ENCODE data around the gene DHRS11.

- TF ChIP-seq, protein P1, sequence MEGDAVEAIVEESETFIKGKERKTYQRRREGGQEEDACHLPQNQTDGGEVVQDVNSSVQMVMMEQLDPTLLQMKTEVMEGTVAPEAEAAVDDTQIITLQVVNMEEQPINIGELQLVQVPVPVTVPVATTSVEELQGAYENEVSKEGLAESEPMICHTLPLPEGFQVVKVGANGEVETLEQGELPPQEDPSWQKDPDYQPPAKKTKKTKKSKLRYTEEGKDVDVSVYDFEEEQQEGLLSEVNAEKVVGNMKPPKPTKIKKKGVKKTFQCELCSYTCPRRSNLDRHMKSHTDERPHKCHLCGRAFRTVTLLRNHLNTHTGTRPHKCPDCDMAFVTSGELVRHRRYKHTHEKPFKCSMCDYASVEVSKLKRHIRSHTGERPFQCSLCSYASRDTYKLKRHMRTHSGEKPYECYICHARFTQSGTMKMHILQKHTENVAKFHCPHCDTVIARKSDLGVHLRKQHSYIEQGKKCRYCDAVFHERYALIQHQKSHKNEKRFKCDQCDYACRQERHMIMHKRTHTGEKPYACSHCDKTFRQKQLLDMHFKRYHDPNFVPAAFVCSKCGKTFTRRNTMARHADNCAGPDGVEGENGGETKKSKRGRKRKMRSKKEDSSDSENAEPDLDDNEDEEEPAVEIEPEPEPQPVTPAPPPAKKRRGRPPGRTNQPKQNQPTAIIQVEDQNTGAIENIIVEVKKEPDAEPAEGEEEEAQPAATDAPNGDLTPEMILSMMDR (IDR thresholded peaks at IDR 0.05): no peak
- no peak for TF ChIP-seq POLR2A (IDR thresholded peaks at IDR 0.05)
These were observed 43.9 kb upstream of the DHRS11 start for GRCh38 chr17:36547776-36548175.
